HEK293 (cell line): ENCODE data around the gene ITGAX.

ENCODE experiments used
- INSM2 ChIP-seq: fragments of 450-650 bp; formaldehyde crosslinking; IDR thresholded peaks from 2 replicates; pipeline ENCODE4 v1.5.1; 2016; ENCODE audit warnings: missing biosample characterization, missing genetic modification characterization
- PRDM1 ChIP-seq: fragments of 450-650 bp; formaldehyde crosslinking; IDR thresholded peaks from 2 replicates; pipeline ENCODE4; 2016; ENCODE audit warnings: missing biosample characterization, missing genetic modification characterization
- PRDM2 ChIP-seq: fragments of 450-650 bp; formaldehyde crosslinking; IDR thresholded peaks from 2 replicates; pipeline ENCODE4 v1.5.1; 2016; ENCODE audit warnings: missing biosample characterization, missing genetic modification characterization, borderline replicate concordance
- SP3 ChIP-seq: fragments of 450-650 bp; formaldehyde crosslinking; IDR thresholded peaks from 2 replicates; pipeline ENCODE4 v1.5.1; 2016; ENCODE audit warnings: missing biosample characterization, missing genetic modification characterization
- ZBTB49 ChIP-seq: fragments of 450-650 bp; formaldehyde crosslinking; IDR thresholded peaks from 2 replicates; pipeline ENCODE4 v1.5.1; 2016; ENCODE audit warnings: missing biosample characterization, missing genetic modification characterization, low read depth
- ZEB2 ChIP-seq: fragments of 450-650 bp; formaldehyde crosslinking; IDR thresholded peaks from 2 replicates; pipeline ENCODE4 v1.5.1; 2016; ENCODE audit warnings: missing biosample characterization, missing genetic modification characterization
- ZNF112 ChIP-seq: fragments of 450-650 bp; formaldehyde crosslinking; IDR thresholded peaks from 2 replicates; pipeline ENCODE4 v1.5.0; 2017; ENCODE audit warnings: missing biosample characterization, missing genetic modification characterization
- ZNF132 ChIP-seq: fragments of 450-650 bp; formaldehyde crosslinking; IDR thresholded peaks from 2 replicates; pipeline ENCODE4 v1.5.1; 2017; ENCODE audit warnings: missing biosample characterization, missing genetic modification characterization, borderline replicate concordance
- ZNF16 ChIP-seq: fragments of 450-650 bp; formaldehyde crosslinking; IDR thresholded peaks from 2 replicates; pipeline ENCODE4 v1.5.1; 2016; ENCODE audit warnings: low read depth, missing biosample characterization, missing genetic modification characterization
- ZNF169 ChIP-seq: fragments of 450-650 bp; formaldehyde crosslinking; IDR thresholded peaks from 2 replicates; pipeline ENCODE4 v1.5.1; 2016; ENCODE audit warnings: missing biosample characterization, missing genetic modification characterization
- ZNF202 ChIP-seq: fragments of 450-650 bp; formaldehyde crosslinking; IDR thresholded peaks from 2 replicates; pipeline ENCODE4 v1.5.1; 2016; ENCODE audit warnings: missing biosample characterization, missing genetic modification characterization, borderline replicate concordance
- ZNF292 ChIP-seq: fragments of 450-650 bp; formaldehyde crosslinking; IDR thresholded peaks from 2 replicates; pipeline ENCODE4 v1.5.1; 2016; ENCODE audit warnings: low read depth, missing biosample characterization, missing genetic modification characterization, borderline replicate concordance
- ZNF354C ChIP-seq: fragments of 450-650 bp; formaldehyde crosslinking; IDR thresholded peaks from 2 replicates; pipeline ENCODE4 v1.5.1; 2016; ENCODE audit warnings: missing biosample characterization, missing genetic modification characterization, low read depth, borderline replicate concordance
- ZNF433 ChIP-seq: fragments of 450-650 bp; formaldehyde crosslinking; IDR thresholded peaks from 2 replicates; pipeline ENCODE4 v1.5.1; 2016; ENCODE audit warnings: missing biosample characterization, missing genetic modification characterization, low read depth
- ZNF518A ChIP-seq: fragments of 450-650 bp; formaldehyde crosslinking; conservative IDR thresholded peaks from 2 replicates; pipeline ENCODE4 v1.5.1; 2016; ENCODE audit warnings: low read depth, missing biosample characterization, missing genetic modification characterization
- ZNF549 ChIP-seq: fragments of 450-650 bp; IDR thresholded peaks from 2 replicates; pipeline ENCODE4 v1.5.1; 2018; ENCODE audit warnings: missing biosample characterization, missing genetic modification characterization, mild to moderate bottlenecking, inconsistent platforms, moderate library complexity
- ZNF670 ChIP-seq: fragments of 450-650 bp; formaldehyde crosslinking; IDR thresholded peaks from 2 replicates; pipeline ENCODE4 v1.5.1; 2016; ENCODE audit warnings: missing biosample characterization, missing genetic modification characterization, low read depth
- ZNF677 ChIP-seq: fragments of 450-650 bp; IDR thresholded peaks from 2 replicates; pipeline ENCODE4 v1.5.0; 2018; ENCODE audit warnings: missing biosample characterization, mild to moderate bottlenecking, missing genetic modification characterization, moderate library complexity
- ZNF701 ChIP-seq: fragments of 450-650 bp; formaldehyde crosslinking; IDR thresholded peaks from 2 replicates; pipeline ENCODE4 v1.5.1; 2016; ENCODE audit warnings: missing biosample characterization, missing genetic modification characterization
- ZNF843 ChIP-seq: fragments of 450-650 bp; formaldehyde crosslinking; IDR thresholded peaks from 2 replicates; pipeline ENCODE4 v1.5.1; 2016; ENCODE audit warnings: missing biosample characterization, missing genetic modification characterization
- TF ChIP-seq, protein P1 (sequence below): fragments of 450-650 bp; formaldehyde crosslinking; IDR thresholded peaks from 2 replicates; pipeline ENCODE4 v1.5.1; 2016; ENCODE audit warnings: missing biosample characterization, missing genetic modification characterization
- TF ChIP-seq, protein P2 (sequence below): fragments of 450-650 bp; formaldehyde crosslinking; IDR thresholded peaks from 2 replicates; pipeline ENCODE4 v1.5.1; 2016; ENCODE audit warnings: missing biosample characterization, missing genetic modification characterization

Gene ITGAX

GRCh38 chr16:31409433-31409832 lies 54.5 kb downstream of the ITGAX start (continued):
- no peak for TF ChIP-seq ZNF169
- no peak for TF ChIP-seq ZEB2 (tag by site-specific recombination)
- no peak for TF ChIP-seq ZNF677 (tag by site-specific recombination)
- no peak for TF ChIP-seq ZNF843
- no peak for TF ChIP-seq ZNF132
- TF ChIP-seq ZNF670 (tag by site-specific recombination), result no peak
- no peak for TF ChIP-seq ZNF292 (tag by site-specific recombination)
- TF ChIP-seq ZNF701 (tag by site-specific recombination), result no peak
- TF ChIP-seq INSM2 (tag by site-specific recombination), result no peak
- TF ChIP-seq ZNF518A (tag by site-specific recombination), result no peak
- TF ChIP-seq PRDM1 (tag by site-specific recombination), result no peak
- TF ChIP-seq, protein P1, sequence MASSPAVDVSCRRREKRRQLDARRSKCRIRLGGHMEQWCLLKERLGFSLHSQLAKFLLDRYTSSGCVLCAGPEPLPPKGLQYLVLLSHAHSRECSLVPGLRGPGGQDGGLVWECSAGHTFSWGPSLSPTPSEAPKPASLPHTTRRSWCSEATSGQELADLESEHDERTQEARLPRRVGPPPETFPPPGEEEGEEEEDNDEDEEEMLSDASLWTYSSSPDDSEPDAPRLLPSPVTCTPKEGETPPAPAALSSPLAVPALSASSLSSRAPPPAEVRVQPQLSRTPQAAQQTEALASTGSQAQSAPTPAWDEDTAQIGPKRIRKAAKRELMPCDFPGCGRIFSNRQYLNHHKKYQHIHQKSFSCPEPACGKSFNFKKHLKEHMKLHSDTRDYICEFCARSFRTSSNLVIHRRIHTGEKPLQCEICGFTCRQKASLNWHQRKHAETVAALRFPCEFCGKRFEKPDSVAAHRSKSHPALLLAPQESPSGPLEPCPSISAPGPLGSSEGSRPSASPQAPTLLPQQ (tag by site-specific recombination), result 0 out of 2 replicates have a peak, but pooled peaks have one; percentile 29
- TF ChIP-seq ZNF202 (tag by site-specific recombination), result no peak
- TF ChIP-seq ZNF16 (tag by site-specific recombination), result no peak
- TF ChIP-seq, protein P2, sequence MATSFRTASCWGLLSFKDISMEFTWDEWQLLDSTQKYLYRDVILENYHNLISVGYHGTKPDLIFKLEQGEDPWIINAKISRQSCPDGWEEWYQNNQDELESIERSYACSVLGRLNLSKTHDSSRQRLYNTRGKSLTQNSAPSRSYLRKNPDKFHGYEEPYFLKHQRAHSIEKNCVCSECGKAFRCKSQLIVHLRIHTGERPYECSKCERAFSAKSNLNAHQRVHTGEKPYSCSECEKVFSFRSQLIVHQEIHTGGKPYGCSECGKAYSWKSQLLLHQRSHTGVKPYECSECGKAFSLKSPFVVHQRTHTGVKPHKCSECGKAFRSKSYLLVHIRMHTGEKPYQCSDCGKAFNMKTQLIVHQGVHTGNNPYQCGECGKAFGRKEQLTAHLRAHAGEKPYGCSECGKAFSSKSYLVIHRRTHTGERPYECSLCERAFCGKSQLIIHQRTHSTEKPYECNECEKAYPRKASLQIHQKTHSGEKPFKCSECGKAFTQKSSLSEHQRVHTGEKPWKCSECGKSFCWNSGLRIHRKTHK (tag by site-specific recombination), result no peak
- no peak for TF ChIP-seq ZBTB49 (tag by site-specific recombination)
- TF ChIP-seq ZNF549, result no peak
- peak; percentile 13; the same call in 1 of the 2 replicates for TF ChIP-seq SP3 (tag by site-specific recombination)
- no peak for TF ChIP-seq ZNF433 (tag by site-specific recombination)
- TF ChIP-seq ZNF112 (tag by site-specific recombination), result no peak
- no peak for TF ChIP-seq PRDM2 (tag by site-specific recombination)
- TF ChIP-seq ZNF354C (tag by site-specific recombination), result no peak
